Measurements from ENCODE around the gene HABP4.

The HABP4 gene

GRCh38 chr9:96418083-96418919, 31.7 kb upstream of the HABP4 start, which contains the start of gene ZNF367:
Gene ZNF367, minus strand, starts transcription at chr9:96418370. Its CDS starts 338 bp downstream, at chr9:96418032.
- peak; percentile 81 for DNase-seq (ENCODE audit: insufficient read length, low spot score)
- TF ChIP-seq TAF1 (IDR thresholded peaks at IDR 0.05; ENCODE audit: low read depth, low read length) (no peak), POLR2A (IDR thresholded peaks at IDR 0.05; ENCODE audit: low read depth, low read length) (no peak), SPI1 (IDR thresholded peaks at IDR 0.05; ENCODE audit: low read depth, low read length) (no peak), POLR2AphosphoS5 (IDR thresholded peaks at IDR 0.05; ENCODE audit: low read depth, low read length) (no peak), PAX5 (IDR thresholded peaks at IDR 0.05; ENCODE audit: insufficient read depth, low read length, severe bottlenecking) (no peak), POU2F2 (IDR thresholded peaks at IDR 0.05; ENCODE audit: low read depth, low read length) (no peak)
- FAIRE-seq: peak; percentile 90

GRCh38 chr9:96418920-96419690, 30.9 kb upstream of the HABP4 start:
- FAIRE-seq (peak; percentile 84), DNase-seq (ENCODE audit: insufficient read length, low spot score) (peak; percentile 32)
- TF ChIP-seq POLR2AphosphoS5 (IDR thresholded peaks at IDR 0.05; ENCODE audit: low read depth, low read length): no peak
- no peak for TF ChIP-seq SPI1 (IDR thresholded peaks at IDR 0.05; ENCODE audit: low read depth, low read length)
- peak; percentile 31; the same call in 1 of the 2 replicates for TF ChIP-seq POLR2A (IDR thresholded peaks at IDR 0.05; ENCODE audit: low read depth, low read length)
- TF ChIP-seq PAX5 (IDR thresholded peaks at IDR 0.05; ENCODE audit: insufficient read depth, low read length, severe bottlenecking): no peak
- no peak for TF ChIP-seq POU2F2 (IDR thresholded peaks at IDR 0.05; ENCODE audit: low read depth, low read length)
- TF ChIP-seq TAF1 (IDR thresholded peaks at IDR 0.05; ENCODE audit: low read depth, low read length): 0 out of 2 replicates have a peak, but pooled peaks have one; percentile 23

GRCh38 chr9:96419691-96419969, 30.3 kb upstream of the HABP4 start:
- TF ChIP-seq POLR2AphosphoS5 (IDR thresholded peaks at IDR 0.05; ENCODE audit: low read depth, low read length) (no peak), TAF1 (IDR thresholded peaks at IDR 0.05; ENCODE audit: low read depth, low read length) (no peak), POU2F2 (IDR thresholded peaks at IDR 0.05; ENCODE audit: low read depth, low read length) (no peak), POLR2A (IDR thresholded peaks at IDR 0.05; ENCODE audit: low read depth, low read length) (no peak), SPI1 (IDR thresholded peaks at IDR 0.05; ENCODE audit: low read depth, low read length) (no peak), PAX5 (IDR thresholded peaks at IDR 0.05; ENCODE audit: insufficient read depth, low read length, severe bottlenecking) (no peak)
- FAIRE-seq (no peak), DNase-seq (ENCODE audit: insufficient read length, low spot score) (no peak)

- DNase-seq (ENCODE audit: insufficient read length, low spot score) (no peak), FAIRE-seq (peak; percentile 84)
- peak; percentile 52; the same call in 1 of the 2 replicates for TF ChIP-seq POU2F2 (IDR thresholded peaks at IDR 0.05; ENCODE audit: low read depth, low read length)
- no peak for TF ChIP-seq PAX5 (IDR thresholded peaks at IDR 0.05; ENCODE audit: insufficient read depth, low read length, severe bottlenecking)
These were observed 29.3 kb upstream of the HABP4 start for GRCh38 chr9:96420468-96421219.

- FAIRE-seq (no peak), DNase-seq (ENCODE audit: insufficient read length, low spot score) (no peak)
- TF ChIP-seq POLR2AphosphoS5 (IDR thresholded peaks at IDR 0.05; ENCODE audit: low read depth, low read length) (no peak), POLR2A (IDR thresholded peaks at IDR 0.05; ENCODE audit: low read depth, low read length) (no peak), SPI1 (IDR thresholded peaks at IDR 0.05; ENCODE audit: low read depth, low read length) (no peak), PAX5 (IDR thresholded peaks at IDR 0.05; ENCODE audit: insufficient read depth, low read length, severe bottlenecking) (no peak), TAF1 (IDR thresholded peaks at IDR 0.05; ENCODE audit: low read depth, low read length) (no peak)
These were observed 26.5 kb upstream of the HABP4 start for GRCh38 chr9:96423322-96423984.

GRCh38 chr9:96423985-96424336, 26.0 kb upstream of the HABP4 start:
- TF ChIP-seq POLR2A (IDR thresholded peaks at IDR 0.05; ENCODE audit: low read depth, low read length) (no peak), POU2F2 (IDR thresholded peaks at IDR 0.05; ENCODE audit: low read depth, low read length) (no peak), SPI1 (IDR thresholded peaks at IDR 0.05; ENCODE audit: low read depth, low read length) (no peak), TAF1 (IDR thresholded peaks at IDR 0.05; ENCODE audit: low read depth, low read length) (no peak), PAX5 (IDR thresholded peaks at IDR 0.05; ENCODE audit: insufficient read depth, low read length, severe bottlenecking) (no peak), POLR2AphosphoS5 (IDR thresholded peaks at IDR 0.05; ENCODE audit: low read depth, low read length) (no peak)
- FAIRE-seq (no peak), DNase-seq (ENCODE audit: insufficient read length, low spot score) (no peak)

- no peak for DNase-seq (ENCODE audit: insufficient read length, low spot score)
- no peak for FAIRE-seq
- TF ChIP-seq TAF1 (IDR thresholded peaks at IDR 0.05; ENCODE audit: low read depth, low read length): no peak
- no peak for TF ChIP-seq POLR2AphosphoS5 (IDR thresholded peaks at IDR 0.05; ENCODE audit: low read depth, low read length)
- TF ChIP-seq POLR2A (IDR thresholded peaks at IDR 0.05; ENCODE audit: low read depth, low read length): no peak
- no peak for TF ChIP-seq SPI1 (IDR thresholded peaks at IDR 0.05; ENCODE audit: low read depth, low read length)
- no peak for TF ChIP-seq PAX5 (IDR thresholded peaks at IDR 0.05; ENCODE audit: insufficient read depth, low read length, severe bottlenecking)
- TF ChIP-seq POU2F2 (IDR thresholded peaks at IDR 0.05; ENCODE audit: low read depth, low read length): no peak
These were observed 24.3 kb upstream of the HABP4 start for GRCh38 chr9:96425500-96426169.

- DNase-seq (ENCODE audit: insufficient read length, low spot score): no peak
- TF ChIP-seq POLR2A (IDR thresholded peaks at IDR 0.05; ENCODE audit: low read depth, low read length) (no peak), POU2F2 (IDR thresholded peaks at IDR 0.05; ENCODE audit: low read depth, low read length) (no peak), POLR2AphosphoS5 (IDR thresholded peaks at IDR 0.05; ENCODE audit: low read depth, low read length) (no peak), TAF1 (IDR thresholded peaks at IDR 0.05; ENCODE audit: low read depth, low read length) (no peak), PAX5 (IDR thresholded peaks at IDR 0.05; ENCODE audit: insufficient read depth, low read length, severe bottlenecking) (no peak), SPI1 (IDR thresholded peaks at IDR 0.05; ENCODE audit: low read depth, low read length) (no peak)
- no peak for FAIRE-seq
These were observed 20.2 kb upstream of the HABP4 start for GRCh38 chr9:96429732-96430131.
